ENCODE results near the gene TMEM87B. TPM values are rescaled to one million over a fixed set of nuclear protein-coding genes. Genes with fewer than 3 reads are reported as not detected.

Gene TMEM87B
- total and polyA plus RNA-seq, 9 donors: 7.1 to 23.8 (median 13.2) TPM

DNA sequence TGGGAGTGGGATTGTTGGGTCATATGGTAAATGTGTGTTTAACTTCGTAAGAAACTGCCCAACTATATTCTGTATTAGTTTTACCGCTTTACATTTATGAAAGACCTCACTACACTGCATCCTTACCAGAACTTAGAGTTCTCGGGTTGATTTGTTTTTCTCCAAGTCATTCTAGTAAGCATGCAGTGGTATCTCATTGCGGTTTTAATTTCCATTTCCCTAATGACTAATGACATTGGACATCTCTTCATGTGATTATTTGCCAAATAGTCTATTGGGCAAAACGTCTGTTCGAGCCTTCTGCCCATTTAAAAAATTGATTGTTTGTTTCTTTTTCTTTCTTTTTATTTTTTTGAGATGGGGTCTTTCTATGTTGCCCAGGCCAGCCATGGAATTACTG is 89.9 kb downstream of the TMEM87B start:
- WGBS, 3 donors: 92 to 96% (median 93%) methylated on average over 6 of the region's 6 CpGs
- Histone ChIP-seq H3K4me1 (ENCODE audit: insufficient read depth) (no peaks in the 10 kb centered on the region), H3K27me3 (no peaks in the 10 kb centered on the region), H3K9me3 (no peaks in the 10 kb centered on the region), H3K36me3 (no peaks in the 10 kb centered on the region), H3K27ac (no peak overlapping the region), H3K4me3 (no peak overlapping the region)
- intact Hi-C loops (cut with DNase I): no loop called here
- TF ChIP-seq, protein P1, sequence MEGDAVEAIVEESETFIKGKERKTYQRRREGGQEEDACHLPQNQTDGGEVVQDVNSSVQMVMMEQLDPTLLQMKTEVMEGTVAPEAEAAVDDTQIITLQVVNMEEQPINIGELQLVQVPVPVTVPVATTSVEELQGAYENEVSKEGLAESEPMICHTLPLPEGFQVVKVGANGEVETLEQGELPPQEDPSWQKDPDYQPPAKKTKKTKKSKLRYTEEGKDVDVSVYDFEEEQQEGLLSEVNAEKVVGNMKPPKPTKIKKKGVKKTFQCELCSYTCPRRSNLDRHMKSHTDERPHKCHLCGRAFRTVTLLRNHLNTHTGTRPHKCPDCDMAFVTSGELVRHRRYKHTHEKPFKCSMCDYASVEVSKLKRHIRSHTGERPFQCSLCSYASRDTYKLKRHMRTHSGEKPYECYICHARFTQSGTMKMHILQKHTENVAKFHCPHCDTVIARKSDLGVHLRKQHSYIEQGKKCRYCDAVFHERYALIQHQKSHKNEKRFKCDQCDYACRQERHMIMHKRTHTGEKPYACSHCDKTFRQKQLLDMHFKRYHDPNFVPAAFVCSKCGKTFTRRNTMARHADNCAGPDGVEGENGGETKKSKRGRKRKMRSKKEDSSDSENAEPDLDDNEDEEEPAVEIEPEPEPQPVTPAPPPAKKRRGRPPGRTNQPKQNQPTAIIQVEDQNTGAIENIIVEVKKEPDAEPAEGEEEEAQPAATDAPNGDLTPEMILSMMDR (IDR thresholded peaks at IDR 0.05): no peak
- TF ChIP-seq POLR2A (IDR thresholded peaks at IDR 0.05) (no peak), EP300 (IDR thresholded peaks at IDR 0.05) (no peak)
- no peak for DNase-seq

DNA sequence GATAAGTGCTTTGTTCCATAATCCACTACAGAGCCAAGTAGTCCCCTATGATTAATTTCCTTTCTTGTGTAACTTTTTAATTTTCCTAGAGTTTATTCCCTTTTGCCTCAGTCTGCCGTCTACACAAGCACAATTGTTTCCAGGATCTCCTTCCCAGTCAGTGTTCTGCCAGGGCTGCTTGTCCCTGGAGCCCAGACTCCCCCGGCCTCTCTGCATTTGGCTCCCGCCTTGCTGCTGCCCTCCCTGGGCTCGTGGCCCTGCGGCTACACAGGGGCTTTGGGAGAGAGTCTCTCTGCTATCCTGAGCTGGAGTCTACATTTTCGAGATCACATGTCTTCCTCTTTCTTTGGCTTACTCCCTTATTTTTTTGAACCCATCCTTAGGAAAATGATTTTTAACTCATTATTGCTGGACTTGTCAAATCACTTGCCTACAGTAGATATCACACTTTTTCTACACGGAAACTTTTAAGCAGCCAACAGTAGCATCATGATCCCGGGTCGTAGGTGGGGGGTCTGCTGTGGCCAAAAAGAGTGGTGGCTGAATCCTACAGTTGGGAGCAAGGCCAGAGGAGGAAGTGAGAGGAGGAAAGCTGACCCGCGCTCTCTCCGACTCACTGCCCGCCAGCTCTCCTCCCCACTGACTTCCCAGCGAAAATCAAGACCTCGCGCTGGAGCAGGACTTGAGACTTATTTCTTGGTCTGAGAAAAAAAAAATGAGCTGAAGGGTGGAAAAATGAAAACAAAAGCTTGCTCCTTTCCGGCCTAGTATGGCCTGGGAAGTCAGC is 92.5 kb downstream of the TMEM87B start:
- intact Hi-C loops (cut with DNase I): no loop called here
- no peaks in the 10 kb centered on the region for H3K36me3 ChIP-seq
- peak in 1 of 5 donors; percentile 13 for DNase-seq
- no peak overlapping the region for H3K27ac ChIP-seq
- no peaks in the 10 kb centered on the region for H3K4me1 ChIP-seq (ENCODE audit: insufficient read depth)
- 75 to 87% (median 81%) methylated on average over 17 of the region's 17 CpGs for WGBS, 3 donors
- H3K4me3 ChIP-seq: no peak overlapping the region
- TF ChIP-seq, protein P1 (IDR thresholded peaks at IDR 0.05): no peak
- TF ChIP-seq EP300 (IDR thresholded peaks at IDR 0.05) (no peak), POLR2A (IDR thresholded peaks at IDR 0.05) (no peak)
- no peaks in the 10 kb centered on the region for H3K27me3 ChIP-seq
- no peaks in the 10 kb centered on the region for H3K9me3 ChIP-seq

DNA sequence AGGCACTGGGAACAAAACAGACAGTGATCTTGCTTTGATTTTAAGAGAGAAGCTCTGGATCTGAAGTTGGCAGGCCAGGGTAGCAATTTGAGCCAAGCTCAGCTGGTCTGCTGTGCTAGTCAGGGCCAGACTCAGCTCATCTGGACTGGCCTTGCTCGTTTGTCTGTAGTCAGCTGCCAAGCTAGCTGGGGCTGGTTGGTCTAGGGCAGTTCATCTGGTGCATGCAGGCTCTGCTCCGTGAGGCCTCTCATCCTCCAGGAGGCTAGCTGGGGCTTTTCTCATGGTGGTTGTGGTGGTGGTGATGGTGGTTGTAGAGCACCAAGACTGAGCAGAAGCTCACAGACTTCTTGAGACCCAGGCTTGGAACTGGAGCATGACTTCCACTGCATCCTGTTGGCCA is 93.4 kb downstream of the TMEM87B start:
- H3K9me3 ChIP-seq: no peaks in the 10 kb centered on the region
- peak in 1 of 5 donors; percentile 9 for DNase-seq
- no peak overlapping the region for H3K27ac ChIP-seq
- no peaks in the 10 kb centered on the region for H3K4me1 ChIP-seq (ENCODE audit: insufficient read depth)
- TF ChIP-seq, protein P1 (IDR thresholded peaks at IDR 0.05): no peak
- TF ChIP-seq EP300 (IDR thresholded peaks at IDR 0.05): no peak
- no peak for TF ChIP-seq POLR2A (IDR thresholded peaks at IDR 0.05)
- intact Hi-C loops (cut with DNase I): no loop called here
- H3K27me3 ChIP-seq: no peaks in the 10 kb centered on the region
- 78 to 95% (median 90%) methylated on average over 2 of the region's 2 CpGs for WGBS, 3 donors
- H3K4me3 ChIP-seq: no peak overlapping the region
- no peaks in the 10 kb centered on the region for H3K36me3 ChIP-seq

DNA sequence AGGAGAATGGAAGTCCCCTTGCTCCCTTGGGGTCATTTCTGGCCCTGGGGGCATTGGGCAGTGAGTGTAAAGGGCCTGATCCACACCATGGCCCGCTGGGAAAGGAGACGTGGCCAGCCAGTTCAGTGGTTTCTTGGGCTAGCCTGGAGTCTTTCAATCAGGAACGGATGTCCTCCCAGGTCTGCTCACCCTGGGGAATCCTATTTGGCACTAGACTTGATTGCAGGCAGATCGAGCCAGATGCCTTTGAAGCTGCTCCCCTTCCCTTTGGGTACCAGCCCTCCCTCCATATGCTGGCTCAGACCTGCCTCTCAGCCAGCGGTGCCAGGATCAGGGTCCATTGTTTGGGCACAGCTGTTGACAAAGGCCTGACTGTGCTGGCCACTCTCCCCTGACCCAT is 94.1 kb downstream of the TMEM87B start:
- Histone ChIP-seq H3K4me3 (no peak overlapping the region), H3K9me3 (no peaks in the 10 kb centered on the region), H3K36me3 (no peaks in the 10 kb centered on the region), H3K4me1 (ENCODE audit: insufficient read depth) (no peaks in the 10 kb centered on the region), H3K27me3 (no peaks in the 10 kb centered on the region), H3K27ac (no peak overlapping the region)
- 78 to 89% (median 85%) methylated on average over 5 of the region's 5 CpGs for WGBS, 3 donors
- intact Hi-C loops (cut with DNase I): no loop called here
- peak in 1 of 5 donors; percentile 15 for DNase-seq
- TF ChIP-seq, protein P1 (IDR thresholded peaks at IDR 0.05): no peak
- TF ChIP-seq POLR2A (IDR thresholded peaks at IDR 0.05) (no peak), EP300 (IDR thresholded peaks at IDR 0.05) (no peak)

Measured in ovary (tissue), 9 donors.